ENCODE measurements around the gene PLCL1.

DNA sequence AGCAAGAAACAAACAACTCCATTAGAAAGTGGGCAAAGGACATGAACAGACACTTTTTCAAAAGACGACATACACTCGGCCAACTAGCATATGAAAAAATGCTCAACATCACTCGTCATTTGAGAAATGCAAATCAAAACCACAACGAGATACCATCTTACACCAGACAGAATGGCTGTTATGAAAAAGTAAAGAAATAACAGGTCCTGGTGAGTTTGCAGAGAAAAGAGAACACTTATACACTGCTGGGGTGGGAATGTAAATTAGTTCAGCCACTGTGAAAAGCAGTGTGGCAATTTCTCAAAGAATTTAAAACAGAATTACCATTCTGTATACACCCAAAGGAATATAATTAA is 130.5 kb downstream of the PLCL1 start:
- TF ChIP-seq POLR2AphosphoS5 (IDR thresholded peaks at IDR 0.05; ENCODE audit: low read depth, low read length) (no peak), GABPA (IDR thresholded peaks at IDR 0.05; ENCODE audit: low read depth) (no peak), EP300 (IDR thresholded peaks at IDR 0.05; ENCODE audit: borderline replicate concordance in 1 of 2, low read depth in 1 of 2, low read length in 1 of 2) (no peak)
- TF ChIP-seq, protein P1, sequence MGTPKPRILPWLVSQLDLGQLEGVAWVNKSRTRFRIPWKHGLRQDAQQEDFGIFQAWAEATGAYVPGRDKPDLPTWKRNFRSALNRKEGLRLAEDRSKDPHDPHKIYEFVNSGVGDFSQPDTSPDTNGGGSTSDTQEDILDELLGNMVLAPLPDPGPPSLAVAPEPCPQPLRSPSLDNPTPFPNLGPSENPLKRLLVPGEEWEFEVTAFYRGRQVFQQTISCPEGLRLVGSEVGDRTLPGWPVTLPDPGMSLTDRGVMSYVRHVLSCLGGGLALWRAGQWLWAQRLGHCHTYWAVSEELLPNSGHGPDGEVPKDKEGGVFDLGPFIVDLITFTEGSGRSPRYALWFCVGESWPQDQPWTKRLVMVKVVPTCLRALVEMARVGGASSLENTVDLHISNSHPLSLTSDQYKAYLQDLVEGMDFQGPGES (IDR thresholded peaks at IDR 0.05; ENCODE audit: low read depth, low read length) = no peak

All from SK-N-SH (cell line).